Activated CD4-positive, alpha-beta T cell treated with anti-CD3 and anti-CD28 coated beads for 36 hours (primary cell): Measurements from ENCODE around the gene METTL25B. TPM values are rescaled to one million over a fixed set of nuclear protein-coding genes. Genes with fewer than 3 reads are reported as not detected.

ENCODE experiments used
- ATAC-seq: fragments of 200-7000 bp; cut with Tn5 transposase; one replicate; pipeline ENCODE4 v1.10.0; 2021; ENCODE audit warnings: mild to moderate bottlenecking, moderate library complexity
- CTCF ChIA-PET: fragments of 350-600 bp; sonication (Branson Sonifier 250); formaldehyde crosslinking; loops from one replicate; lab custom pipeline; 2021; ENCODE audit warnings: antibody characterized with exemption; lab: Charles Lee
- POLR2A ChIA-PET: fragments of 350-600 bp; sonication (Branson Sonifier 250); formaldehyde crosslinking; loops from one replicate; lab custom pipeline; 2021; ENCODE audit warnings: antibody characterized with exemption, inconsistent platforms; lab: Charles Lee
- DNase-seq: peaks from one replicate; pipeline ENCODE4 v3.0.0-alpha.2; 2020
- H3K27ac Mint-ChIP-seq: one replicate; pipeline ENCODE4 v1.8.0; 2021; ENCODE audit warnings: mixed read lengths
- H3K27me3 Mint-ChIP-seq: one replicate; pipeline ENCODE4 v1.8.0; 2021; ENCODE audit warnings: mixed read lengths
- H3K36me3 Mint-ChIP-seq: one replicate; pipeline ENCODE4 v1.8.0; 2021; ENCODE audit warnings: low read depth, mixed read lengths
- H3K4me1 Mint-ChIP-seq: one replicate; pipeline ENCODE4 v1.8.0; 2021; ENCODE audit warnings: mixed read lengths
- H3K4me3 Mint-ChIP-seq: one replicate; pipeline ENCODE4 v1.8.0; 2021; ENCODE audit warnings: mild to moderate bottlenecking, moderate library complexity, mixed read lengths
- H3K9me3 Mint-ChIP-seq: one replicate; pipeline ENCODE4 v1.8.0; 2021; ENCODE audit warnings: low read depth, mixed read lengths
- intact Hi-C, 2 experiments: fragments of 100-400 bp; cut with DNase I in 1 of 2; cut with micrococcal nuclease in 1 of 2; formaldehyde crosslinking; loops; one replicate each; pipeline versions ENCODE4 v1.14.2 to v1.15.1; 2022 to 2024; cut with DNase I, micrococcal nuclease
- total RNA-seq, 2 experiments: library from RNA; stranded (reverse); gene quantifications; one replicate each; pipeline ENCODE4 v1.2.3, GENCODE V29; 2021

Gene METTL25B
- 10 to 100 TPM; 31.0 to 40.5 TPM for total RNA-seq

DNA sequence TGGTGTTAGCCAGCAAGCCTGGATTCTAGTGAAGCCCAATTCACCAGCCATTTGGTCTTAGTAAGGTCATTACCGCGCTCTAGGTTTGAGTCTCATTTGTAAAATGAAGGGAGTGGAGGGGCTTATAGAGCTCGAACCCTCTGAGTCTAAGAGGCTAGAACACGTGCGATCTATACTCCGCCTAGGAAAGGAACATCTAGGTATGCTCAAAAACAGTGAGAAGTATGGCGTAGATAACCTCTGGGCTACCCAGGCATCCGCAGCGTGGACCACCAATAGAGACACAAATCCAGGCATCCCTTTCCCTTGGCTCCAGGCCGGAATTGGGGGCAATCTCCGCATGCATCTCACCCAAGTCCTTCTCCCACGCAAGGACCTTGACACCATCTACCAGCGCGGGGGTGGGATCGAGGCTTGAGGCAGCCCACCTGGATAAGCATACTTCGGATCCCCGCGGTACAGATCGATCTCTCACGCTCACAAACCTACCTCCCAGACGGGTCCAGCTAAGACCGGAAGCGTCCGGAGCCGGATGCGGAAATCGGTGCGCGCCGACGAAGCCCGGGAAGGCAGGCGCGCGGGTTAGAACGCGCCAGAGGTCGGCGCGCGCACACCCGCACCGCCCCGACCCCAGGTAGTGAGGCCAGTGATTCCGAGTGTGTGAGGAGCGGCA, at the start of gene METTL25B:
METTL25B (plus strand) TSS at position 544 of the 673 bp plus-strand sequence. CDS start 636 bp downstream, outside the sequence.
- Mint-ChIP-seq H3K4me1 (peaks cover 29% of the 10 kb centered on the region), H3K27ac (peak within 1 kb of the TSS; percentile 99), H3K27me3 (no peaks in the 10 kb centered on the region), H3K9me3 (no peaks in the 10 kb centered on the region), H3K4me3 (no peak within 1 kb of the TSS), H3K36me3 (peaks cover 43% of the 10 kb centered on the region)
- CTCF ChIA-PET: interaction anchor here (0.6 to 6.2 kb wide), 23 partner anchors 8 to 411 kb away, joined by 3 to 220 read pairs (median 17); partner anchors contain the start of genes CRABP2, HDGF, INSRR and MRPL24
- ATAC-seq: peak; percentile 73
- intact Hi-C loops: loop anchor here (1.0 to 5.0 kb wide), 13 partner anchors 13 to 516 kb away; partner anchors contain the start of genes MEF2D (in 2 of the 2), MRPL24 (in 2 of the 2), PRCC (in 2 of the 2) and SH2D2A (in 2 of the 2)
- POLR2A ChIA-PET: interaction anchor here (0.6 to 4.1 kb wide), 11 partner anchors 12 to 88 kb away, joined by 3 to 55 read pairs (median 6); partner anchors contain the start of genes HDGF, MRPL24, PRCC and SH2D2A
- DNase-seq: peak; percentile 91

DNA sequence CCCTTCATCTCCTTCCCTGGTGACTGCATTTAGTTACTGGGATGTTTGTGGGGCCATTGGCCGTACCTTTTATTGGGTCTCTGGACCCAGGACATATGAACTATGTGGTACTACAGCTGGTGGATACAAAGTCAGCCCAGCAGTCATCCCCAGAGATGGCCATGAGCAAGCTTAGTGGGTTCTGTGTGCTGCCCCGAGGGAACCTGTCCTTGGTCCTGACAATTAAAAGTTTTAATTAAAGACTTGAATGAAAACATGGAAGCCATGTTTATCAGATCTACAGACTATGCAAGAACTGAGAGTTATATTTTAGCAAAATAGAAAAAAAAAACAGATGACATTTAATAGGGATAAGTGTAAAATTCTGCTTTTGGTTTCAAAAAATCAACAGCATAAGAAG, 48.2 kb upstream of the METTL25B start:
- CTCF ChIA-PET: interaction anchor here (0.5 to 5.6 kb wide), 8 partner anchors 10 to 308 kb away, joined by 3 to 57 read pairs (median 6); partner anchors contain the start of gene CRABP2
- no peak for ATAC-seq

GRCh38 chr1:156681196-156681960, 46.9 kb upstream of the METTL25B start:
- POLR2A ChIA-PET: interaction anchor here (1.8 kb wide), 1 partner anchor 45 kb away, joined by 3 read pairs; no protein-coding TSS in a partner anchor
- no peak overlapping the region for H3K4me3 Mint-ChIP-seq
- CTCF ChIA-PET: interaction anchor here (0.6 to 11.5 kb wide), 12 partner anchors 9 to 1249 kb away, joined by 3 to 220 read pairs (median 5); partner anchors contain the start of genes CRABP2, ISG20L2 and METTL25B
- H3K27me3 Mint-ChIP-seq: peaks cover 33% of the 10 kb centered on the region
- DNase-seq (no peak), ATAC-seq (no peak)
- H3K9me3 Mint-ChIP-seq: no peaks in the 10 kb centered on the region
- H3K36me3 Mint-ChIP-seq: no peaks in the 10 kb centered on the region
- intact Hi-C loops: no loop called here
- peaks cover 30% of the 10 kb centered on the region for H3K4me1 Mint-ChIP-seq
- no peak overlapping the region for H3K27ac Mint-ChIP-seq

More for the DNA sequence above, 48.2 kb upstream of the METTL25B start:
- H3K27ac Mint-ChIP-seq: no peak overlapping the region
- H3K27me3 Mint-ChIP-seq: peaks cover 37% of the 10 kb centered on the region
- H3K36me3 Mint-ChIP-seq: no peaks in the 10 kb centered on the region
- peaks cover 30% of the 10 kb centered on the region for H3K4me1 Mint-ChIP-seq
- intact Hi-C loops: no loop called here
- POLR2A ChIA-PET: no interaction called here
- H3K9me3 Mint-ChIP-seq: no peaks in the 10 kb centered on the region
- no peak overlapping the region for H3K4me3 Mint-ChIP-seq
- no peak for DNase-seq

GRCh38 chr1:156682166-156682890, 45.9 kb upstream of the METTL25B start:
- CTCF ChIA-PET: interaction anchor here (0.6 to 11.5 kb wide), 11 partner anchors 8 to 1249 kb away, joined by 3 to 220 read pairs (median 4); partner anchors contain the start of genes ISG20L2 and METTL25B
- intact Hi-C loops: no loop called here
- no peak overlapping the region for H3K27ac Mint-ChIP-seq
- H3K4me3 Mint-ChIP-seq: no peak overlapping the region
- DNase-seq (no peak), ATAC-seq (no peak)
- H3K4me1 Mint-ChIP-seq: peaks cover 28% of the 10 kb centered on the region
- H3K36me3 Mint-ChIP-seq: no peaks in the 10 kb centered on the region
- POLR2A ChIA-PET: interaction anchor here (1.8 kb wide), 1 partner anchor 44 kb away, joined by 3 read pairs; no protein-coding TSS in a partner anchor
- no peaks in the 10 kb centered on the region for H3K9me3 Mint-ChIP-seq
- peaks cover 31% of the 10 kb centered on the region for H3K27me3 Mint-ChIP-seq

GRCh38 chr1:156684227-156684782, 44.0 kb upstream of the METTL25B start:
- Mint-ChIP-seq H3K36me3 (no peaks in the 10 kb centered on the region), H3K9me3 (no peaks in the 10 kb centered on the region), H3K4me3 (no peak overlapping the region), H3K27ac (no peak overlapping the region), H3K27me3 (peaks cover 27% of the 10 kb centered on the region), H3K4me1 (peaks cover 21% of the 10 kb centered on the region)
- DNase-seq (peak; percentile 68), ATAC-seq (peak; percentile 90)
- ChIA-PET POLR2A (interaction anchor here (0.6 to 1.0 kb wide), 2 partner anchors 42 to 44 kb away, joined by 3 read pairs; partner anchors contain the start of genes ISG20L2 and METTL25B), CTCF (interaction anchor here (0.5 to 11.5 kb wide), 19 partner anchors 11 to 227 kb away, joined by 3 to 220 read pairs (median 3); partner anchors contain the start of genes CRABP2, ISG20L2, MEF2D and METTL25B)
- intact Hi-C loops: loop anchor here in 1 of 2 experiments (1.0 kb wide), 1 partner anchor 21 kb away; the partner anchor contains the start of gene CRABP2

GRCh38 chr1:156689035-156689952, 39.0 kb upstream of the METTL25B start:
- Mint-ChIP-seq H3K36me3 (no peaks in the 10 kb centered on the region), H3K27me3 (peaks cover 48% of the 10 kb centered on the region), H3K27ac (no peak overlapping the region), H3K9me3 (no peaks in the 10 kb centered on the region), H3K4me3 (peak overlapping the region; percentile 6), H3K4me1 (peaks cover 29% of the 10 kb centered on the region)
- DNase-seq (peak; percentile 88), ATAC-seq (peak; percentile 96)
- CTCF ChIA-PET: interaction anchor here (0.5 to 11.5 kb wide), 56 partner anchors 7 to 1456 kb away, joined by 3 to 220 read pairs (median 4); partner anchors contain the start of genes CRABP2, INSRR, ISG20L2 and METTL25B
- intact Hi-C loops: loop anchor here (1.0 to 5.0 kb wide), 9 partner anchors 16 to 238 kb away; partner anchors contain the start of genes NTRK1 (in 2 of the 2), CRABP2 (in 1 of the 2) and PRCC (in 1 of the 2)
- POLR2A ChIA-PET: interaction anchor here (0.5 to 3.1 kb wide), 3 partner anchors 16 to 53 kb away, joined by 3 to 15 read pairs (median 3); partner anchors contain the start of gene CRABP2

- DNase-seq: no peak
- CTCF ChIA-PET: interaction anchor here (0.5 to 11.5 kb wide), 49 partner anchors 8 to 467 kb away, joined by 3 to 220 read pairs (median 5); partner anchors contain the start of genes CRABP2, INSRR, ISG20L2 and METTL25B
Measured at GRCh38 chr1:156689953-156690674, 38.2 kb upstream of the METTL25B start.

DNA sequence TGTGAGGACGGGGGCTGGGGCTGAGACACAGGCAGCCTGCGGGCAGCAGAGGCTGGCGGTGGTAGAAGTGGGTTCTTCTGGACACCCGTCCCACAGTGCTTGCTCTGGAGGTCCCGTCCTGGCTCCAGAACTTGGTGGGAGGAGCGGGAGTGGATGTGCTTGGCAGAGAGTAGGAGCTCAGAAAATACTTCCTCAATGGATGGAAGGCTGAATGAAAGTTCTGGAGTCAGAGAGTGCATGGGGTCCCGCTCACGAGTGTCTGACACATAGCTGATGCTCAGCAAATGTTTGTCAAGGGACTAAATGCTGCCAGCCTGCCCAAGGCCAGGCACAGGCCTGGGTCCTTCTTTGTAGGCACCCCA, 37.6 kb upstream of the METTL25B start:
- Mint-ChIP-seq H3K9me3 (no peaks in the 10 kb centered on the region), H3K36me3 (no peaks in the 10 kb centered on the region), H3K4me1 (peaks cover 22% of the 10 kb centered on the region), H3K27ac (no peak overlapping the region), H3K4me3 (no peak overlapping the region), H3K27me3 (peaks cover 52% of the 10 kb centered on the region)
- DNase-seq: no peak
- ChIA-PET POLR2A (interaction anchor here (0.6 to 3.1 kb wide), 5 partner anchors 15 to 99 kb away, joined by 3 to 15 read pairs (median 4); partner anchors contain the start of genes CRABP2 and NAXE), CTCF (interaction anchor here (0.7 to 11.5 kb wide), 24 partner anchors 9 to 237 kb away, joined by 3 to 220 read pairs (median 7); partner anchors contain the start of genes CRABP2, INSRR, ISG20L2 and METTL25B)
- no peak for ATAC-seq
- intact Hi-C loops: no loop called here

More at GRCh38 chr1:156689953-156690674, 38.2 kb upstream of the METTL25B start:
- Mint-ChIP-seq H3K4me1 (peaks cover 22% of the 10 kb centered on the region), H3K4me3 (no peak overlapping the region), H3K27ac (no peak overlapping the region), H3K27me3 (peaks cover 52% of the 10 kb centered on the region), H3K36me3 (no peaks in the 10 kb centered on the region), H3K9me3 (no peaks in the 10 kb centered on the region)
- ATAC-seq: no peak
- intact Hi-C loops: loop anchor here (1.0 to 5.0 kb wide), 9 partner anchors 15 to 237 kb away; partner anchors contain the start of genes NTRK1 (in 2 of the 2), CRABP2 (in 1 of the 2) and PRCC (in 1 of the 2)
- POLR2A ChIA-PET: interaction anchor here (0.5 to 3.1 kb wide), 4 partner anchors 16 to 99 kb away, joined by 3 to 15 read pairs (median 4); partner anchors contain the start of genes CRABP2 and NAXE
